Ovary (tissue), 9 donors: Measurements from ENCODE around the gene CPT1B. TPM values are rescaled to one million over a fixed set of nuclear protein-coding genes. Genes with fewer than 3 reads are reported as not detected.

ENCODE experiments used
- DNase-seq, 5 donors: peaks; one replicate each; pipeline ENCODE4 v3.0.0-alpha.2; 2019 to 2020
- H3K27ac ChIP-seq, 2 donors: fragments of 200-600 bp; one replicate each; pipeline versions ENCODE4 v1.5.1 to v1.8.0; 2019 to 2022
- H3K27me3 ChIP-seq: fragments of 200-600 bp; one replicate; pipeline ENCODE4 v1.8.0; 2022
- H3K36me3 ChIP-seq: fragments of 200-600 bp; sonication (generic); one replicate; pipeline ENCODE4 v1.5.1; 2019
- H3K4me1 ChIP-seq: one replicate; pipeline ENCODE4 v1.8.1; 2013; ENCODE audit warnings: mild to moderate bottlenecking, moderate library complexity; ENCODE audit not compliant: insufficient read depth
- H3K4me3 ChIP-seq: fragments of 200-600 bp; sonication (generic); one replicate; pipeline ENCODE4 v1.5.1; 2017
- H3K9me3 ChIP-seq, 2 donors: fragments of 200-600 bp in 1 of 2; sonication (generic) in 1 of 2; one replicate each; pipeline versions ENCODE4 v1.5.1 to v1.8.1; 2013 to 2019; ENCODE audit warnings: mild to moderate bottlenecking in 1 of 2, moderate library complexity in 1 of 2
- EP300 ChIP-seq: sonication (generic); formaldehyde crosslinking; IDR thresholded peaks from one replicate; pipeline ENCODE4 v1.6.1; 2017; ENCODE audit warnings: antibody characterized with exemption
- POLR2A ChIP-seq: fragments of 450-650 bp; IDR thresholded peaks from one replicate; pipeline ENCODE4 v1.6.1; 2017; ENCODE audit warnings: antibody characterized with exemption, mild to moderate bottlenecking, moderate library complexity
- WGBS, 3 donors: extraction: QIAGEN DNeasy Blood & Tissue Kit in 1 of 3; methylation state at CpG; one replicate each; pipeline versions ENCODE4 v1.1.5 to v1.1.7; 2013 to 2017; 5-methylcytosine and 5-hydroxymethylcytosine counted together
- intact Hi-C, 4 donors: fragments of 100-400 bp; cut with DNase I; formaldehyde crosslinking; loops; one replicate each; pipeline versions ENCODE4 v1.11.0 to v1.15.1; 2022 to 2023
- polyA plus RNA-seq, 2 donors: library from polyadenylated mRNA; stranded (reverse); fragments of 200-250 nt in 1 of 2; fragments of 350-450 nt in 1 of 2; fragmentation: Illumina TruSeq in 1 of 2; extraction: RNeasy Lipid Tissue Mini Kit (QIAGEN cat#74804) in 1 of 2; gene quantifications; one replicate each; pipeline ENCODE4 v1.2.3, GENCODE V29; 2013 to 2014
- total RNA-seq, 7 donors: library from RNA; depleted of rRNA in 2 of 7; stranded (reverse); fragments of >200 nt in 2 of 7; fragmentation: NEBNext Ultra II Directional in 3 of 7; extraction: Animal tissue kit (Norgen Biotek cat#: 25700) in 3 of 7; gene quantifications; one replicate each; pipeline versions ENCODE4 v1.1.0 to v1.2.4, GENCODE V29; 2016 to 2023
- TF ChIP-seq, protein P1 (sequence below), 3 donors: fragments of 450-650 bp in 2 of 3; fragments of 200-600 bp in 1 of 3; IDR thresholded peaks; one replicate each; pipeline versions ENCODE4 v1.5.1 to v1.8.0; 2016 to 2022; ENCODE audit warnings: antibody characterized with exemption in 3 of 3, mild to moderate bottlenecking in 1 of 3
- donor health status: DM: no; HTN: no; CAD: no; lungs with moderate emphysema.
- donor health status: DM: no; HTN: no; CAD: no.
- donor health status: Bipolar disorder and iron deficiency.
- donor health status: DM: yes; HTN: yes; CAD: no.
- donor health status: DM: no; HTN: no; CAD: no.
- donor health status: DM: yes; HTN: yes; CAD: no.

The CPT1B gene
- total and polyA plus RNA-seq, 9 donors = 2.5 to 10.6 (median 4.4) TPM

- Histone ChIP-seq H3K36me3 (no peaks in the 10 kb centered on the region), H3K4me1 (no peaks in the 10 kb centered on the region), H3K4me3 (no peak overlapping the region), H3K27me3 (no peaks in the 10 kb centered on the region), H3K9me3 (no peaks in the 10 kb centered on the region), H3K27ac (no peak overlapping the region)
- no peak for DNase-seq
- 75 to 83% (median 79%) methylated on average over 6 of the region's 6 CpGs for WGBS, 3 donors
- intact Hi-C loops = no loop called here
- TF ChIP-seq, protein P1, sequence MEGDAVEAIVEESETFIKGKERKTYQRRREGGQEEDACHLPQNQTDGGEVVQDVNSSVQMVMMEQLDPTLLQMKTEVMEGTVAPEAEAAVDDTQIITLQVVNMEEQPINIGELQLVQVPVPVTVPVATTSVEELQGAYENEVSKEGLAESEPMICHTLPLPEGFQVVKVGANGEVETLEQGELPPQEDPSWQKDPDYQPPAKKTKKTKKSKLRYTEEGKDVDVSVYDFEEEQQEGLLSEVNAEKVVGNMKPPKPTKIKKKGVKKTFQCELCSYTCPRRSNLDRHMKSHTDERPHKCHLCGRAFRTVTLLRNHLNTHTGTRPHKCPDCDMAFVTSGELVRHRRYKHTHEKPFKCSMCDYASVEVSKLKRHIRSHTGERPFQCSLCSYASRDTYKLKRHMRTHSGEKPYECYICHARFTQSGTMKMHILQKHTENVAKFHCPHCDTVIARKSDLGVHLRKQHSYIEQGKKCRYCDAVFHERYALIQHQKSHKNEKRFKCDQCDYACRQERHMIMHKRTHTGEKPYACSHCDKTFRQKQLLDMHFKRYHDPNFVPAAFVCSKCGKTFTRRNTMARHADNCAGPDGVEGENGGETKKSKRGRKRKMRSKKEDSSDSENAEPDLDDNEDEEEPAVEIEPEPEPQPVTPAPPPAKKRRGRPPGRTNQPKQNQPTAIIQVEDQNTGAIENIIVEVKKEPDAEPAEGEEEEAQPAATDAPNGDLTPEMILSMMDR (IDR thresholded peaks at IDR 0.05) = no peak
- TF ChIP-seq POLR2A = no peak
- TF ChIP-seq EP300 = no peak
These were observed 29.4 kb upstream of the CPT1B start for GRCh38 chr22:50607659-50608020.

- TF ChIP-seq POLR2A = no peak
- TF ChIP-seq, protein P1 (IDR thresholded peaks at IDR 0.05) = no peak
- TF ChIP-seq EP300 = no peak
- H3K36me3 ChIP-seq = no peaks in the 10 kb centered on the region
- DNase-seq = no peak
- 75 to 85% (median 77%) methylated on average over 17 to 18 of the region's 18 CpGs for WGBS, 3 donors
- H3K9me3 ChIP-seq = no peaks in the 10 kb centered on the region
- H3K4me1 ChIP-seq = no peaks in the 10 kb centered on the region
- H3K4me3 ChIP-seq = no peak overlapping the region
- H3K27me3 ChIP-seq = no peaks in the 10 kb centered on the region
- intact Hi-C loops = no loop called here
- no peak overlapping the region for H3K27ac ChIP-seq
These were observed 28.9 kb upstream of the CPT1B start for GRCh38 chr22:50606946-50607658.

DNA sequence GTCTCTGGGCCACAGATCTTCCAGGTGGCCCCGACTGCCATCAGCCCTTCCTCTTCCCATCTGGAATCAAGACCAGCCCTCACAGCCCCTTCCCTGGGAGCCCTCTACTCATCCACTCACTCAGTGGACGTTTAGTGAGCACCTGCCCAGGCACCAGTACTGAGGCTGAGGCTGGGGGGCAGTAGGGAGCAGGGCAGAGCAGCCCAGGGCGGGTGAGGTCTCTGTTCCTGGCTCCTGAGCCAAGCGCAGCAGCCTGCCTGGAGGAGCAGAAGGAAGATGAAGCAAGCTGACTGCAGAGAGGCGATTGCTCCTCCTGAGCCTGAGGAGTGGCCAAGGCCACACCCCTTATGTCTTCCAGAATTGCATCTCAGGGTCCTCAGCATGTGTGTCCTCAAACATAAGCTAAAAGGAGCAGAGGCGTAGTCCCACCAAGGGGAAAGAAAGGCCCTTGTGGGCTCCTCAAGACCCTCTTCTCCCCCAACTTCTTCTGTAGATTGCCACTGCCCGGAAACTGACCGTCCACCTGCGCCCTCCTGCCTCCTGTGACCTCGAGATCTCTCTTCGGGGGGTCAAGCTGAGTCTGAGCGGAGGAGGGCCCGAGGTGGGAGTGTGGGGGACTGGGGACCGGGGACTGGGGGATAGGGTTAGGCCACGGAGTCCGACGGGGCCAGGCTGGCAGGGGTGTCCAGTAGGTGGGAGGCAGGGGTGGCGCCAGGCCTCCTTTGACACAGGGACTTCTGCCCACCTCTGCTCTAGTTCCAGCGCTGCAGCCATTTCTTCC lies 28.1 kb upstream of the CPT1B start:
- TF ChIP-seq, protein P1 (IDR thresholded peaks at IDR 0.05) = no peak
- TF ChIP-seq POLR2A (no peak), EP300 (no peak)
- 76 to 82% (median 81%) methylated on average over 19 of the region's 19 CpGs for WGBS, 3 donors
- DNase-seq = no peak
- Histone ChIP-seq H3K36me3 (no peaks in the 10 kb centered on the region), H3K4me1 (no peaks in the 10 kb centered on the region), H3K4me3 (no peak overlapping the region), H3K9me3 (no peaks in the 10 kb centered on the region), H3K27me3 (no peaks in the 10 kb centered on the region), H3K27ac (no peak overlapping the region)
- intact Hi-C loops = no loop called here

GRCh38 chr22:50605613-50606074 lies 27.4 kb upstream of the CPT1B start:
- 83 to 90% (median 89%) methylated on average over 20 of the region's 20 CpGs for WGBS, 3 donors
- no peaks in the 10 kb centered on the region for H3K27me3 ChIP-seq

More at GRCh38 chr22:50605613-50606074, 27.4 kb upstream of the CPT1B start:
- Histone ChIP-seq H3K36me3 (no peaks in the 10 kb centered on the region), H3K27ac (no peak overlapping the region), H3K4me3 (no peak overlapping the region), H3K9me3 (no peaks in the 10 kb centered on the region), H3K4me1 (no peaks in the 10 kb centered on the region)
- TF ChIP-seq, protein P1 (IDR thresholded peaks at IDR 0.05) = no peak
- TF ChIP-seq POLR2A = no peak
- TF ChIP-seq EP300 = no peak
- intact Hi-C loops = no loop called here
- no peak for DNase-seq
